Gastroesophageal sphincter (tissue), 3 donors: ENCODE data around the gene SLIT3.

ENCODE experiments used
- POLR2A ChIP-seq, 2 donors: fragments of 450-650 bp; IDR thresholded peaks; one replicate each; pipeline ENCODE4 v1.6.1; 2017; ENCODE audit warnings: antibody characterized with exemption in 2 of 2, mild to moderate bottlenecking in 2 of 2, moderate library complexity in 1 of 2
- TF ChIP-seq, protein P1 (sequence below), 4 experiments: fragments of 200-600 bp in 2 of 4; fragments of 450-650 bp in 2 of 4; sonication (generic) in 1 of 4; IDR thresholded peaks; one replicate each; pipeline ENCODE4 v1.5.1; 2017 to 2019; ENCODE audit warnings: antibody characterized with exemption in 4 of 4, mild to moderate bottlenecking in 2 of 4, moderate library complexity in 2 of 4

DNA sequence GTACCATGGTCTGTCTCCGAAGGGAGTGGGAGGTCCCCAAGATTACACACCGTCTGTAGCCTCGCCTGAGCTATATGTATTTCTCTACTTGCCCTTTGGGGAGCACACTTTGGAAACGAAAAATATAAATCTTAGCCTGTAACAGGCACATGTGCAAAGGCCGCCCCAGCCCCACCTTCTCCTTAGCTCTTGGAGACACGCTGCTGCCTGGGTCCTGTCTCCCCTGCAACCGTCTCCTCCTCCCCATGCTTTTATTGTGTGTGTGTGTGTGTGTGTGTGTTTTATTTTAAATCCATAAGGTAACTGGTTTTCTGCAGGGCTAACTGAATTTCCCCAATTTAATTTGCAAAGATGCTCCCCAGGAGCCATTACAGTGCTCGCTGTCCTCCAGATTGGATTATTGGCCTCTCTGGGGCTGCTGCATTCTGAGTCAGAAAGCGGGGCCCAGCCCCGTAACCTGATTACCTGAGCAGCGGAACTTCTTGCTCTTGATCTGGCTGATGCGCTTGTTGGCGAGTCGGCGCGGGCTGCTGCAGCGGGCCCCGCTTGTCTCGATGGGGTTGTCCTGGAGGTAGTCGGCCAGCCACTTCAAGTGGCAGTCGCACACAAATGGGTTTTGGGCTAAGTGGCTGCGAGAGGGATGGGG is 528.5 kb downstream of the SLIT3 start:
- TF ChIP-seq, protein P1, sequence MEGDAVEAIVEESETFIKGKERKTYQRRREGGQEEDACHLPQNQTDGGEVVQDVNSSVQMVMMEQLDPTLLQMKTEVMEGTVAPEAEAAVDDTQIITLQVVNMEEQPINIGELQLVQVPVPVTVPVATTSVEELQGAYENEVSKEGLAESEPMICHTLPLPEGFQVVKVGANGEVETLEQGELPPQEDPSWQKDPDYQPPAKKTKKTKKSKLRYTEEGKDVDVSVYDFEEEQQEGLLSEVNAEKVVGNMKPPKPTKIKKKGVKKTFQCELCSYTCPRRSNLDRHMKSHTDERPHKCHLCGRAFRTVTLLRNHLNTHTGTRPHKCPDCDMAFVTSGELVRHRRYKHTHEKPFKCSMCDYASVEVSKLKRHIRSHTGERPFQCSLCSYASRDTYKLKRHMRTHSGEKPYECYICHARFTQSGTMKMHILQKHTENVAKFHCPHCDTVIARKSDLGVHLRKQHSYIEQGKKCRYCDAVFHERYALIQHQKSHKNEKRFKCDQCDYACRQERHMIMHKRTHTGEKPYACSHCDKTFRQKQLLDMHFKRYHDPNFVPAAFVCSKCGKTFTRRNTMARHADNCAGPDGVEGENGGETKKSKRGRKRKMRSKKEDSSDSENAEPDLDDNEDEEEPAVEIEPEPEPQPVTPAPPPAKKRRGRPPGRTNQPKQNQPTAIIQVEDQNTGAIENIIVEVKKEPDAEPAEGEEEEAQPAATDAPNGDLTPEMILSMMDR (IDR thresholded peaks at IDR 0.05), result no peak
- TF ChIP-seq POLR2A (IDR thresholded peaks at IDR 0.05), result no peak
